HG03575 (cell line): ENCODE measurements around the gene IPO7.

Experiments
- ATAC-seq: cut with Tn5 transposase; IDR thresholded peaks from one replicate; pipeline ENCODE4 v1.9.1; 2021; ENCODE audit not compliant: unreplicated experiment, insufficient number of reproducible peaks, low FRiP score; ENCODE audit errors: extremely low read depth

Gene IPO7

GRCh38 chr11:9473408-9473807 is 89.0 kb downstream of the IPO7 start:
- ATAC-seq: no peak

- ATAC-seq: no peak
Observed at GRCh38 chr11:9479899-9480298, 95.4 kb downstream of the IPO7 start.

- ATAC-seq: no peak
Observed at GRCh38 chr11:9489080-9489765, 104.8 kb downstream of the IPO7 start.

DNA sequence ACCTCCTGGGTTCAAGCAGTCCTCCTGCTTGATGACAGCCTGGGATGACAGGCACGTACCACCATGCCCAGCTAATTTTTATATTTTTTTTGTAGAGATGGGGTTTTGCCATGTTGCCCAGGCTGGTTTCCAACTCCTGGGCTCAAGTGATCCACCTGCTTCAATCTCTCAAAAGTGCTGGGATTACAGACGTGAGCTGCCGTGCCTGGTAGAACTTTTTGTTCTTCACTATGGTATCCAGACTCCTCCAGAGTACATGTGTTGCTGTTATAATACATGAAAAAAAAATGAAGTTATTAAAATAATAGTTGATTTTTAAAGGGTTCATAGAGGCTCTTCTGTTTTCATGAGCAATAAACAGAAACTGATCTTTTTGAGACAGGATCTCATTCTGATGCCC is 105.9 kb downstream of the IPO7 start:
- ATAC-seq: no peak

GRCh38 chr11:9493492-9493891 is 109.0 kb downstream of the IPO7 start:
- no peak for ATAC-seq

GRCh38 chr11:9494316-9494715 is 109.9 kb downstream of the IPO7 start:
- ATAC-seq: no peak

- no peak for ATAC-seq
Observed at GRCh38 chr11:9495803-9496514, 111.5 kb downstream of the IPO7 start.
